Loucy (cell line): ENCODE measurements around the gene CPVL.

Source experiments
- H2AFZ ChIP-seq: fragments of 200-600 bp; sonication (generic); 2 replicates; pipeline ENCODE4 v1.6.0; 2016; ENCODE audit warnings: antibody characterized with exemption, mild to moderate bottlenecking, low read length, moderate library complexity
- H3F3A ChIP-seq: fragments of 200-600 bp; 2 replicates; pipeline ENCODE4 v1.6.0; 2016; ENCODE audit warnings: antibody characterized with exemption, low read depth, mild to moderate bottlenecking
- H3K27me3 ChIP-seq: fragments of 200-600 bp; sonication (generic); 2 replicates; pipeline ENCODE4 v1.6.1; 2014; ENCODE audit warnings: low read length, mild to moderate bottlenecking; ENCODE audit not compliant: insufficient read depth, poor library complexity, severe bottlenecking
- H3K36me3 ChIP-seq: fragments of 200-600 bp; sonication (generic); 2 replicates; pipeline ENCODE4 v1.6.1; 2016; ENCODE audit warnings: low read length; ENCODE audit not compliant: insufficient read depth
- H3K4me1 ChIP-seq: fragments of 200-600 bp; sonication (generic); 2 replicates; pipeline ENCODE4 v1.5.1; 2014; ENCODE audit warnings: low read length, mild to moderate bottlenecking; ENCODE audit not compliant: insufficient read depth, poor library complexity, severe bottlenecking
- H3K4me2 ChIP-seq: fragments of 200-600 bp; sonication (generic); 2 replicates; pipeline ENCODE4 v1.6.0; 2014; ENCODE audit warnings: antibody characterized with exemption, low read length, low read depth, mild to moderate bottlenecking; ENCODE audit not compliant: poor library complexity, severe bottlenecking
- H3K4me3 ChIP-seq: fragments of 200-600 bp; sonication (generic); 2 replicates; pipeline ENCODE4 v1.5.1; 2014; ENCODE audit warnings: low read length, mild to moderate bottlenecking, mixed read lengths; ENCODE audit not compliant: poor library complexity, severe bottlenecking
- H3K79me2 ChIP-seq: fragments of 200-600 bp; sonication (generic); 2 replicates; pipeline ENCODE4 v1.6.1; 2014; ENCODE audit warnings: low read length; ENCODE audit not compliant: insufficient read depth
- H3K9ac ChIP-seq: fragments of 200-600 bp; sonication (generic); 2 replicates; pipeline ENCODE4 v1.6.0; 2014; ENCODE audit warnings: mild to moderate bottlenecking, low read depth, low read length, moderate library complexity; ENCODE audit not compliant: poor library complexity, severe bottlenecking
- H3K9me2 ChIP-seq: fragments of 200-600 bp; sonication (generic); replicated peaks from 2 replicates; pipeline ENCODE4 v1.6.1; 2016; ENCODE audit warnings: low read depth, low read length, mixed read lengths
- H3K9me3 ChIP-seq: fragments of 200-600 bp; sonication (generic); 2 replicates; pipeline ENCODE4 v1.6.1; 2014; ENCODE audit warnings: mild to moderate bottlenecking, antibody characterized with exemption, low read length, low read depth; ENCODE audit not compliant: insufficient read depth
- H4K20me1 ChIP-seq: fragments of 200-600 bp; sonication (generic); 2 replicates; pipeline ENCODE4 v1.6.0; 2014; ENCODE audit warnings: antibody characterized with exemption, low read length, mild to moderate bottlenecking; ENCODE audit not compliant: insufficient read depth, poor library complexity, severe bottlenecking
- CTCF ChIP-seq: fragments of 200-600 bp; sonication (generic); conservative IDR thresholded peaks from 2 replicates; pipeline ENCODE4 v1.5.1; 2014; ENCODE audit warnings: mild to moderate bottlenecking, antibody characterized with exemption, low read length
- EZH2phosphoT487 ChIP-seq: fragments of 200-600 bp; IDR thresholded peaks from 2 replicates; pipeline ENCODE4 v1.6.1; 2018; ENCODE audit warnings: antibody characterized with exemption, mild to moderate bottlenecking, moderate library complexity, borderline replicate concordance

Gene CPVL

DNA sequence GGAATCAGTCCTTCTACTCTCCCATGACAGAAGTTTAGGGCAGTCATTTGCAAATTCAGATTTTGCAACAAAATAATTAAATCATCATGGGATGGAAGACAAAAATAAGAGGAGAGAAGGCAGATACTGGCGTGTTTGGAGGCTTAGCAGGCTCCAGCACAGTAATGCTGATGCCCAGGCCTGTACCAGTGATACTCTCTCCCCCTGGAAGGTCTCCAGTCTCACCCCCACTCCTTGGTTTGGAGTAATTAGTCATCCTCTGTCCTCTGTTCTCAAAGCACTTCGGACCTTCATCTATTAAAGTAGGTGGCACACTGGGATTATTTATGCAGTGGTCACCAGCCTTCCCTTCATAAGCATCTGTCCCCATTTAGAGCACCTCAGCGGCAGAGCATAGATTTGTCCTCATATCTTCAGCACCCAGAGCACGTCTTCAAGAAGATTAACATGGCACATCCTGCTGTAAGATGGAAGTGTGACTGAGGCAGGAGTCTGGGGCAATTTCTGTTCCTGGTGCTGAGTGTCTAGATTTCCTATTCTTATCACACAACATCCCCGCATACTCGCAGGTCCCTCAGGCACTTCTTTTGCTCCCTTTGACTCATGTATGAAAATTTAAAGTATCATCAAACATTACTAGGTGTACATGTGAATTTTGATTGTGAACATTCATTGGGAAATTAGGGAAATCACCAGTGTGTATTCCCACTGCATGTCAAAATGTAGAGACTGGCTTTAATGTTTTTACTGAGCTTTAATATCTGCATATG is 156.9 kb downstream of the CPVL start:
- Histone ChIP-seq H3K27me3 (no peaks in the 10 kb centered on the region), H4K20me1 (no peaks in the 10 kb centered on the region), H3K79me2 (no peaks in the 10 kb centered on the region), H3K36me3 (no peaks in the 10 kb centered on the region), H3K9me3 (no peaks in the 10 kb centered on the region), H3K4me3 (no peak overlapping the region), H3K9ac (no peak overlapping the region), H3K4me1 (peaks cover 9% of the 10 kb centered on the region), H3K9me2 (no peaks in the 10 kb centered on the region), H3K4me2 (no peak overlapping the region), H2AFZ (no peak overlapping the region), H3F3A (no peaks in the 10 kb centered on the region)
- TF ChIP-seq EZH2phosphoT487 (no peak), CTCF (no peak)

DNA sequence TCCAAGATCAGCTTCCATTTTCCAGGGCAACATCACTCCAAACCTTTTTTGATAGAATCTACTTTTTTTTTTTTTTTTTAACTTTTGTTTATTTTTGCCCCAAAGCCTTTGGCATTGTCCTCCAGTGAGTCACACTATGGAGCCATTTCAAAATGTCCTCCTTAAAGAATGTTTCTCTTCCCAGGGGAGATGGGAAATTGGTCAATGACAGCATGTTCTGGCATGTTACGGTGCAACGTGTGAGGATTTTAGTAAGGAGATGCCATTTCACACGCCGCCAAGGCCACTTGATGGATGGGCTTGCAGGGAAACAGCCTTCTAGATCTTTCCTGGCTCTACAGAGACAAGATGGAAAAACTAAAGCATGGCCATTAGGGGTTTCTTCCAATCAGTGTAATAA is 157.5 kb downstream of the CPVL start:
- H3K4me1 ChIP-seq: peaks cover 13% of the 10 kb centered on the region
- no peaks in the 10 kb centered on the region for H4K20me1 ChIP-seq
- no peak for TF ChIP-seq CTCF
- TF ChIP-seq EZH2phosphoT487: no peak
- no peak overlapping the region for H2AFZ ChIP-seq
- H3K9ac ChIP-seq: no peak overlapping the region
- no peak overlapping the region for H3K4me3 ChIP-seq
- H3K4me2 ChIP-seq: no peak overlapping the region
- H3K36me3 ChIP-seq: no peaks in the 10 kb centered on the region
- no peaks in the 10 kb centered on the region for H3F3A ChIP-seq
- H3K9me2 ChIP-seq: no peaks in the 10 kb centered on the region
- no peaks in the 10 kb centered on the region for H3K9me3 ChIP-seq
- H3K79me2 ChIP-seq: no peaks in the 10 kb centered on the region
- no peaks in the 10 kb centered on the region for H3K27me3 ChIP-seq

- Histone ChIP-seq H3K9me3 (no peaks in the 10 kb centered on the region), H3K4me2 (no peak overlapping the region), H3K79me2 (no peaks in the 10 kb centered on the region), H2AFZ (no peak overlapping the region), H3K9me2 (no peaks in the 10 kb centered on the region), H3K4me3 (no peak overlapping the region), H3K4me1 (peaks cover 13% of the 10 kb centered on the region), H3K36me3 (no peaks in the 10 kb centered on the region), H3K27me3 (no peaks in the 10 kb centered on the region), H3K9ac (no peak overlapping the region), H4K20me1 (no peaks in the 10 kb centered on the region), H3F3A (no peaks in the 10 kb centered on the region)
- TF ChIP-seq EZH2phosphoT487: no peak
- no peak for TF ChIP-seq CTCF
Observed at GRCh38 chr7:28988091-28988490, 158.2 kb downstream of the CPVL start.
